22Rv1 (cell line): ENCODE data around the gene CBY1.

Experiments used
- H3K27ac ChIP-seq: fragments of 450-650 bp; 2 replicates; pipeline ENCODE4 v1.5.1; 2017
- CTCF ChIP-seq: fragments of 450-650 bp; IDR thresholded peaks from 2 replicates; pipeline ENCODE4 v1.5.1; 2017; ENCODE audit warnings: mild to moderate bottlenecking
- ZFX ChIP-seq: fragments of 450-650 bp; IDR thresholded peaks from 2 replicates; pipeline ENCODE4 v1.6.1; 2017; ENCODE audit warnings: antibody characterized with exemption, borderline replicate concordance

The CBY1 gene

GRCh38 chr22:38709306-38709705, 52.9 kb downstream of the CBY1 start:
- no peak overlapping the region for H3K27ac ChIP-seq
- TF ChIP-seq CTCF (no peak), ZFX (no peak)

GRCh38 chr22:38710351-38710750, 53.9 kb downstream of the CBY1 start:
- H3K27ac ChIP-seq, result no peak overlapping the region
- TF ChIP-seq ZFX (no peak), CTCF (no peak)

- no peak for TF ChIP-seq ZFX
- no peak for TF ChIP-seq CTCF
- no peak overlapping the region for H3K27ac ChIP-seq
Measured at GRCh38 chr22:38710866-38711265, 54.4 kb downstream of the CBY1 start.

- H3K27ac ChIP-seq, result no peak overlapping the region
- no peak for TF ChIP-seq ZFX
- TF ChIP-seq CTCF, result no peak
Measured at GRCh38 chr22:38712486-38713207, 56.2 kb downstream of the CBY1 start.

GRCh38 chr22:38713921-38714320, 57.5 kb downstream of the CBY1 start:
- TF ChIP-seq CTCF (no peak), ZFX (no peak)
- no peak overlapping the region for H3K27ac ChIP-seq

GRCh38 chr22:38715176-38715764, 58.8 kb downstream of the CBY1 start:
- no peak overlapping the region for H3K27ac ChIP-seq
- TF ChIP-seq CTCF, result no peak
- TF ChIP-seq ZFX, result no peak

GRCh38 chr22:38715852-38716251, 59.4 kb downstream of the CBY1 start:
- no peak overlapping the region for H3K27ac ChIP-seq
- TF ChIP-seq ZFX (no peak), CTCF (no peak)
